Measurements from ENCODE around the gene PDLIM7. TPM values are rescaled to one million over a fixed set of nuclear protein-coding genes. Genes with fewer than 3 reads are reported as not detected.

The PDLIM7 gene
- total and polyA plus RNA-seq, 2 of the 8 experiments (the other 6 are each of a cell fraction or from before 2014, with no cell fraction given) = 67.3 to 94.2 TPM

DNA sequence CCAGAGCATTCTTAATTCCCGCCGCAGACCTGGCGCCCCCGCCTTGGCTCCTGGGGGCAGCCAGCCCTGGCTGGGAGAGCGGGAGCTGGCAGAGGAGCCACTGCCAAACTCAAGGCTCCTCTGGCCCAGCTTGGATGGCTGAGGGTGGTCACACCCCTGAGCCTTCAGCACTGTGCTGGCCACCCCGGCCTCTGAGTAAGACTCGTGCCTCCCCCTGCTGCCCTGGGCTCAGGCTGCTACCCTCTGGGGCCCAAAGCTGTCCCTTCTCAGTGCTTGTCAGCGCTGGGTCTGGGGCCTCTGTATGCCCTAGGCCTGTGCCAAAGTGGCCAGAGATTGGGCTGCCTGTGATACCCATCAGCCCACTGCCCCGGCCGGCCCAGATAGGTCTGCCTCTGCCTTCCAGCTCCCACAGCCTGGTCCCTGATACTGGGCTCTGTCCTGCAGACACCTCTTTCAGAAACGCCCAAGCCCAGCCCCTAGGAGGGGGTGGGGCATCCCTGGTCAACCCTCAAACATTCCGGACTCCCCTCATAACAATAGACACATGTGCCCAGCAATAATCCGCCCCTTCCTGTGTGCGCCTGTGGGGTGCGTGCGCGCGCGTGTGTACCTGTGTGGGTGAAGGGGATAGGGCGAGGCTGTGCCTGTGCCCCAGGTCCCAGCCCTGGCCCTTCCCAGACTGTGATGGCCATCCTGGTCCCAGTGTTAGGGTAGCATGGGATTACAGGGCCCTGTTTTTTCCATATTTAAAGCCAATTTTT, 55.2 kb downstream of the PDLIM7 start:
- POLR2A ChIA-PET (ENCODE audit: partially characterized antibody) = interaction anchor here (0.7 to 67.5 kb wide), 8 partner anchors 19 to 117 kb away, joined by 3 to 3349 read pairs (median 35); partner anchors contain the start of genes DBN1, DOK3, GRK6 and PDLIM7
- Histone ChIP-seq H3K4me1 (replicated peaks in 1 of 4; ENCODE audit: control insufficient read depth in 3 of 4, insufficient read depth in 4 of 4, low read length in 3 of 4) (peaks cover 0 to 21% (median 11%) of the 10 kb centered on the region in 4 experiments; a peak in 6 of 7 replicates), H3K27me3 (replicated peaks in 1 of 4; ENCODE audit: control insufficient read depth in 3 of 4, extremely low read depth in 1 of 4, insufficient read depth in 3 of 4, low read length in 3 of 4) (peaks cover 0 to 11% (median 3%) of the 10 kb centered on the region in 4 experiments; a peak in 5 of 7 replicates), H2BK12ac (ENCODE audit: low read depth, low read length) (no peak overlapping the region), H4K20me1 (replicated peaks in 1 of 2; ENCODE audit: control insufficient read depth in 1 of 2, insufficient read depth in 2 of 2, low read length in 2 of 2) (peaks cover 0 to 9% of the 10 kb centered on the region in 2 experiments), H3K4me3 (ENCODE audit: extremely low read depth in 1 of 4, insufficient read depth in 2 of 4, low read depth in 3 of 4, low read length in 4 of 4) (no peak overlapping the region), H4K91ac (replicated peaks; ENCODE audit: insufficient read length, low read length) (no peak overlapping the region), H3K27ac (ENCODE audit: low read depth, low read length) (no peak overlapping the region), H3K9me3 (ENCODE audit: insufficient read depth in 2 of 2, low read depth in 1 of 2, low read length in 1 of 2) (no peaks in the 10 kb centered on the region), H3K36me3 (ENCODE audit: control insufficient read depth in 2 of 4, insufficient read depth in 4 of 4, low read length in 3 of 4) (peaks cover 2 to 7% (median 5%) of the 10 kb centered on the region in 4 experiments; a peak in 3 of 8 replicates), H2AFZ (ENCODE audit: low read length) (no peak overlapping the region), H3K18ac (ENCODE audit: extremely low read depth, low read length) (no peak overlapping the region), H2AK5ac (ENCODE audit: low read depth, low read length) (no peak overlapping the region), H3K23me2 (ENCODE audit: low read depth, low read length) (peaks cover 6% of the 10 kb centered on the region), H3K4ac (replicated peaks; ENCODE audit: insufficient read length, low read depth, low read length) (no peak overlapping the region), H3K4me2 (ENCODE audit: insufficient read depth in 1 of 2, low read depth in 2 of 2, low read length in 2 of 2) (no peak overlapping the region), H3K14ac (ENCODE audit: insufficient read length) (no peak overlapping the region), H2BK5ac (ENCODE audit: low read depth, low read length) (no peak overlapping the region), H3K79me1 (ENCODE audit: low read depth, low read length) (no peaks in the 10 kb centered on the region; the same call in 1 of the 2 replicates), H4K5ac (ENCODE audit: insufficient read length, low read depth, low read length) (no peak overlapping the region), H3K56ac (replicated peaks; ENCODE audit: insufficient read length, low read depth, low read length) (no peak overlapping the region), H2BK120ac (replicated peaks; ENCODE audit: low read depth, low read length) (no peak overlapping the region), H3K23ac (ENCODE audit: insufficient read length) (no peak overlapping the region), H3K9ac (replicated peaks in 1 of 4; ENCODE audit: extremely low read depth in 1 of 4, low read depth in 3 of 4, low read length in 3 of 4) (no peak overlapping the region), H2BK20ac (ENCODE audit: low read length) (no peak overlapping the region), H2BK15ac (ENCODE audit: low read length) (no peak overlapping the region), H4K8ac (ENCODE audit: extremely low read depth, insufficient read depth, low read length) (no peak overlapping the region; the same call in 1 of the 2 replicates), H3K79me2 (ENCODE audit: control insufficient read depth in 1 of 2, insufficient read depth in 2 of 2, low read length in 2 of 2) (no peaks in the 10 kb centered on the region)
- DNase-seq (ENCODE audit: low read depth in 1 of 2, low spot score in 2 of 2) (no peak), FAIRE-seq (no peak)
- TF ChIP-seq PHF8 (conservative IDR thresholded peaks at IDR 0.05; ENCODE audit: low read depth, low read length) (no peak), JUN (IDR thresholded peaks at IDR 0.05; ENCODE audit: low read depth, low read length) (no peak), SP2 (IDR thresholded peaks at IDR 0.05; ENCODE audit: low read length) (no peak)
- TF ChIP-seq, protein P1, sequence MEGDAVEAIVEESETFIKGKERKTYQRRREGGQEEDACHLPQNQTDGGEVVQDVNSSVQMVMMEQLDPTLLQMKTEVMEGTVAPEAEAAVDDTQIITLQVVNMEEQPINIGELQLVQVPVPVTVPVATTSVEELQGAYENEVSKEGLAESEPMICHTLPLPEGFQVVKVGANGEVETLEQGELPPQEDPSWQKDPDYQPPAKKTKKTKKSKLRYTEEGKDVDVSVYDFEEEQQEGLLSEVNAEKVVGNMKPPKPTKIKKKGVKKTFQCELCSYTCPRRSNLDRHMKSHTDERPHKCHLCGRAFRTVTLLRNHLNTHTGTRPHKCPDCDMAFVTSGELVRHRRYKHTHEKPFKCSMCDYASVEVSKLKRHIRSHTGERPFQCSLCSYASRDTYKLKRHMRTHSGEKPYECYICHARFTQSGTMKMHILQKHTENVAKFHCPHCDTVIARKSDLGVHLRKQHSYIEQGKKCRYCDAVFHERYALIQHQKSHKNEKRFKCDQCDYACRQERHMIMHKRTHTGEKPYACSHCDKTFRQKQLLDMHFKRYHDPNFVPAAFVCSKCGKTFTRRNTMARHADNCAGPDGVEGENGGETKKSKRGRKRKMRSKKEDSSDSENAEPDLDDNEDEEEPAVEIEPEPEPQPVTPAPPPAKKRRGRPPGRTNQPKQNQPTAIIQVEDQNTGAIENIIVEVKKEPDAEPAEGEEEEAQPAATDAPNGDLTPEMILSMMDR (IDR thresholded peaks at IDR 0.05; ENCODE audit: control extremely low read depth in 1 of 3, insufficient read depth in 1 of 3, low read depth in 1 of 3, low read length in 3 of 3) = 0 out of 4 replicates have a peak, but pooled peaks of 1 of the 3 experiments have one; percentile 0
- CTCF ChIA-PET (ENCODE audit: partially characterized antibody) = interaction anchor here (0.9 to 23.6 kb wide), 10 partner anchors 10 to 134 kb away, joined by 3 to 430 read pairs (median 42); partner anchors contain the start of genes F12, GRK6, PFN3 and SLC34A1
- 92% methylated on average over 20 of the region's 20 CpGs; no CpG with 5 or more reads in 1 of the 2 experiments for WGBS, 2 experiments (ENCODE audit: extremely low coverage in 1 of 2, insufficient coverage in 1 of 2, insufficient read length in 1 of 2, insufficient replicate concordance in 2 of 2, low coverage in 1 of 2, low lambda C conversion rate in 2 of 2, missing lambda C conversion rate in 1 of 2)

All from H1 (cell line).